Gastrocnemius medialis (tissue), 4 donors: ENCODE measurements around the gene WSCD2.

Experiments
- POLR2A ChIP-seq, 2 donors: fragments of 450-650 bp; IDR thresholded peaks; one replicate each; pipeline ENCODE4 v1.6.1; 2017; ENCODE audit warnings: antibody characterized with exemption in 2 of 2, mild to moderate bottlenecking in 2 of 2, moderate library complexity in 2 of 2
- TF ChIP-seq, protein P1 (sequence below), 5 experiments: fragments of 450-650 bp in 3 of 5; fragments of 200-600 bp in 2 of 5; sonication (generic) in 2 of 5; IDR thresholded peaks in 4 of 5; conservative IDR thresholded peaks in 1 of 5; 1 replicate in 4 of 5; 2 replicates in 1 of 5; pipeline ENCODE4 v1.5.1; 2016 to 2019; ENCODE audit warnings: antibody characterized with exemption in 5 of 5, mild to moderate bottlenecking in 3 of 5, moderate library complexity in 3 of 5

DNA sequence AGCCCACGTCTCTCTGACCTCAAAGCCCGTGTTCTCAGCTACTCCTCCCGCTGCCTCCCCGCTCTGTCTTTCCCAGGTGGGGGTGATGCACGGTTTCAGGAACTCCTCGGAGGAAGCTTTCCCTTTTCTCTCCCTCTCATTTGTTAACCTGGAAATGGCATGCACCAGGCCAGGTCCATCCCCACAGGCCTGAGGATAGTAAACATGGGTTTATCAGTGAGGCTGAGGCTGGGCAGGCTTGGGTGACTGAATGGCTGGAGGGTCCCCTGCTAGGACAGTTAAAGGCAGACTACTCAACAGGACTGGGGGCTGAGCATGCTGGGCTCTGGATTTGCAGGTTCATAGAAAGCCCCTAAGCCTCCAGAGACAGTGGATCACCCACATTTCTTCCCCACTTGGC, 7.6 kb downstream of the WSCD2 start:
- no peak for TF ChIP-seq POLR2A (IDR thresholded peaks at IDR 0.05)
- TF ChIP-seq, protein P1, sequence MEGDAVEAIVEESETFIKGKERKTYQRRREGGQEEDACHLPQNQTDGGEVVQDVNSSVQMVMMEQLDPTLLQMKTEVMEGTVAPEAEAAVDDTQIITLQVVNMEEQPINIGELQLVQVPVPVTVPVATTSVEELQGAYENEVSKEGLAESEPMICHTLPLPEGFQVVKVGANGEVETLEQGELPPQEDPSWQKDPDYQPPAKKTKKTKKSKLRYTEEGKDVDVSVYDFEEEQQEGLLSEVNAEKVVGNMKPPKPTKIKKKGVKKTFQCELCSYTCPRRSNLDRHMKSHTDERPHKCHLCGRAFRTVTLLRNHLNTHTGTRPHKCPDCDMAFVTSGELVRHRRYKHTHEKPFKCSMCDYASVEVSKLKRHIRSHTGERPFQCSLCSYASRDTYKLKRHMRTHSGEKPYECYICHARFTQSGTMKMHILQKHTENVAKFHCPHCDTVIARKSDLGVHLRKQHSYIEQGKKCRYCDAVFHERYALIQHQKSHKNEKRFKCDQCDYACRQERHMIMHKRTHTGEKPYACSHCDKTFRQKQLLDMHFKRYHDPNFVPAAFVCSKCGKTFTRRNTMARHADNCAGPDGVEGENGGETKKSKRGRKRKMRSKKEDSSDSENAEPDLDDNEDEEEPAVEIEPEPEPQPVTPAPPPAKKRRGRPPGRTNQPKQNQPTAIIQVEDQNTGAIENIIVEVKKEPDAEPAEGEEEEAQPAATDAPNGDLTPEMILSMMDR (IDR thresholded peaks at IDR 0.05 in 4 of 5, conservative IDR thresholded peaks at IDR 0.05 in 1 of 5), result no peak
